Endodermal cell (in vitro differentiated cells): ENCODE results near the gene LRRC25. TPM values are rescaled to one million over a fixed set of nuclear protein-coding genes. Genes with fewer than 3 reads are reported as not detected.
A peak's percentile ranks its signal among the peaks of the same experiment; 100 is the strongest.

Experiments
- DNase-seq: peaks from one replicate; pipeline ENCODE4 v3.0.0-alpha.2; 2017
- H3K27ac ChIP-seq: 2 replicates; pipeline ENCODE4 v1.5.1; 2013; ENCODE audit warnings: mild to moderate bottlenecking, low read depth, low read length, moderate library complexity
- H3K27me3 ChIP-seq: 2 replicates; pipeline ENCODE4 v1.6.1; 2013; ENCODE audit warnings: mild to moderate bottlenecking, low read length, moderate library complexity; ENCODE audit not compliant: insufficient read depth, control insufficient read depth, poor library complexity, severe bottlenecking
- H3K36me3 ChIP-seq: 2 replicates; pipeline ENCODE4 v1.7.0; 2013; ENCODE audit warnings: mild to moderate bottlenecking, low read length, moderate library complexity; ENCODE audit not compliant: control insufficient read depth, insufficient read depth
- H3K4me1 ChIP-seq: one replicate; pipeline ENCODE4 v1.7.0; 2013; ENCODE audit warnings: low read length; ENCODE audit not compliant: control insufficient read depth, insufficient read depth
- H3K4me3 ChIP-seq: 2 replicates; pipeline ENCODE4 v1.5.1; 2013; ENCODE audit warnings: mild to moderate bottlenecking, low read length, moderate library complexity
- H3K9ac ChIP-seq: 2 replicates; pipeline ENCODE4 v1.6.1; 2013; ENCODE audit warnings: mild to moderate bottlenecking, low read length, moderate library complexity; ENCODE audit not compliant: poor library complexity, severe bottlenecking; ENCODE audit errors: extremely low read depth
- H3K9me3 ChIP-seq: 2 replicates; pipeline ENCODE4 v1.6.1; 2013; ENCODE audit warnings: mild to moderate bottlenecking, low read length, moderate library complexity; ENCODE audit not compliant: control insufficient read depth
- H3K27ac Mint-ChIP-seq: 2 replicates; pipeline ENCODE4 v1.8.0; 2020; ENCODE audit warnings: mixed read lengths
- H3K27me3 Mint-ChIP-seq: 2 replicates; pipeline ENCODE4 v1.8.0; 2021; ENCODE audit warnings: mild to moderate bottlenecking, mixed read lengths; ENCODE audit not compliant: insufficient read depth
- H3K36me3 Mint-ChIP-seq: 2 replicates; pipeline ENCODE4 v1.8.0; 2020; ENCODE audit warnings: low read depth, mixed read lengths
- H3K4me1 Mint-ChIP-seq: 2 replicates; pipeline ENCODE4 v1.8.0; 2020; ENCODE audit warnings: mixed read lengths
- H3K4me3 Mint-ChIP-seq: 2 replicates; pipeline ENCODE4 v1.8.0; 2020; ENCODE audit warnings: mild to moderate bottlenecking, moderate library complexity, mixed read lengths
- H3K9me3 Mint-ChIP-seq: 2 replicates; pipeline ENCODE4 v1.8.0; 2020; ENCODE audit warnings: mild to moderate bottlenecking, mixed read lengths
- CTCF ChIP-seq: fragments of 200-600 bp; sonication (generic); conservative IDR thresholded peaks from 2 replicates; pipeline ENCODE4 v1.5.0; 2021; ENCODE audit warnings: antibody characterized with exemption, mild to moderate bottlenecking
- WGBS, 2 experiments: methylation state at CpG; one replicate each; pipeline versions ENCODE4 v1.1.5 to v1.1.7; 2013; ENCODE audit warnings: missing lambda C conversion rate in 2 of 2, mixed read lengths in 1 of 2; ENCODE audit not compliant: insufficient coverage in 1 of 2, insufficient read length in 1 of 2; 5-methylcytosine and 5-hydroxymethylcytosine counted together
- total RNA-seq, 2 donors: library from RNA; stranded (reverse); fragmentation: NEBNext Ultra II Directional in 1 of 2; extraction: Animal tissue kit (Norgen Biotek cat#: 25700) in 1 of 2; gene quantifications; 2 replicates in 1 of 2; 3 replicates in 1 of 2; pipeline ENCODE4 v1.2.1, GENCODE V29; 2021

Gene LRRC25
- total RNA-seq, 2 donors from 2014 or later = not detected

- no peak overlapping the region for H3K4me3 ChIP-seq
- peak overlapping the region; percentile 19 for H3K4me3 Mint-ChIP-seq
- no peak for DNase-seq
- no peak overlapping the region for H3K9ac ChIP-seq
- H3K36me3 Mint-ChIP-seq = no peaks in the 10 kb centered on the region
- no peak for TF ChIP-seq CTCF
- no peaks in the 10 kb centered on the region for H3K27me3 ChIP-seq
- peaks cover 7% of the 10 kb centered on the region for H3K4me1 ChIP-seq
- no peaks in the 10 kb centered on the region for H3K9me3 ChIP-seq
- H3K9me3 Mint-ChIP-seq = no peaks in the 10 kb centered on the region
- H3K27me3 Mint-ChIP-seq = peaks cover 4% of the 10 kb centered on the region
- H3K27ac Mint-ChIP-seq = no peak overlapping the region
- 89 to 92% methylated on average over 12 to 21 of the region's 21 CpGs for WGBS, 2 experiments
- H3K27ac ChIP-seq = no peak overlapping the region
- H3K4me1 Mint-ChIP-seq = peaks cover 5% of the 10 kb centered on the region
- H3K36me3 ChIP-seq = no peaks in the 10 kb centered on the region
Measured at GRCh38 chr19:18430417-18431144, 33.2 kb upstream of the LRRC25 start.

GRCh38 chr19:18429717-18430416 is 32.4 kb upstream of the LRRC25 start:
- H3K27ac ChIP-seq = peak overlapping the region; percentile 94
- H3K9me3 ChIP-seq = no peaks in the 10 kb centered on the region
- WGBS, 2 experiments = 26 to 48% methylated on average over 8 to 13 of the region's 13 CpGs
- no peak for TF ChIP-seq CTCF
- H3K4me3 ChIP-seq = peak overlapping the region; percentile 58
- Mint-ChIP-seq H3K9me3 (no peaks in the 10 kb centered on the region), H3K4me3 (peak overlapping the region; percentile 45), H3K4me1 (peaks cover 5% of the 10 kb centered on the region), H3K27me3 (peaks cover 4% of the 10 kb centered on the region), H3K36me3 (no peaks in the 10 kb centered on the region), H3K27ac (no peak overlapping the region)
- H3K36me3 ChIP-seq = no peaks in the 10 kb centered on the region
- peak overlapping the region; percentile 69 for H3K9ac ChIP-seq
- DNase-seq = peak; percentile 70
- no peaks in the 10 kb centered on the region for H3K27me3 ChIP-seq
- H3K4me1 ChIP-seq = peaks cover 7% of the 10 kb centered on the region

- Mint-ChIP-seq H3K36me3 (no peaks in the 10 kb centered on the region), H3K27me3 (peaks cover 7% of the 10 kb centered on the region), H3K4me1 (peaks cover 7% of the 10 kb centered on the region), H3K4me3 (peak overlapping the region; percentile 45), H3K27ac (no peak overlapping the region), H3K9me3 (no peaks in the 10 kb centered on the region)
- Histone ChIP-seq H3K4me3 (peak overlapping the region; percentile 58), H3K9me3 (no peaks in the 10 kb centered on the region), H3K27ac (peak overlapping the region; percentile 94), H3K27me3 (no peaks in the 10 kb centered on the region), H3K4me1 (peaks cover 7% of the 10 kb centered on the region), H3K36me3 (no peaks in the 10 kb centered on the region), H3K9ac (peak overlapping the region; percentile 69)
- DNase-seq = peak; percentile 97
- no peak for TF ChIP-seq CTCF
- 1 to 4% methylated on average over 17 to 75 of the region's 77 CpGs for WGBS, 2 experiments
Measured at GRCh38 chr19:18428787-18429674, 31.6 kb upstream of the LRRC25 start.
